ENCODE results near the gene GNAT2. TPM values are rescaled to one million over a fixed set of nuclear protein-coding genes. Genes with fewer than 3 reads are reported as not detected.

The GNAT2 gene
- total and polyA plus RNA-seq, 2 donors (not counting 3 experiments of a cell fraction or from before 2014, with no cell fraction given): not detected

MicroRNAs within 50 kb of the gene (microRNA counts, 767-probe panel; counts per million panel counts)
- 723 counts per million, percentile 96 among the panel's probes with 10 or more counts for microRNA hsa-miR-197-3p

Small RNA genes lying within 50 kb of the gene (small RNA-seq; reads per million reads assigned to genes)
- not detected for gene RNU6V (ENCODE audit: insufficient read depth, insufficient read length, low read depth, low replicate concordance)

Other genes with a start within 250 kb of the GNAT2 start
- gene SORT1, start 221.7 kb downstream of the GNAT2 start, total RNA-seq: 16.8 and 17.8 TPM in 2 replicates
- 6.4 and 6.8 TPM in 2 replicates for gene SORT1, start 221.7 kb downstream of the GNAT2 start, polyA plus RNA-seq
- gene PSMA5, start 193.2 kb downstream of the GNAT2 start, total RNA-seq: 112 and 125 TPM in 2 replicates
- 87.9 and 98.1 TPM in 2 replicates for gene PSMA5, start 193.2 kb downstream of the GNAT2 start, polyA plus RNA-seq
- not detected in 2 replicates for gene SYPL2, start 153.1 kb downstream of the GNAT2 start, total RNA-seq
- gene SYPL2, start 153.1 kb downstream of the GNAT2 start, polyA plus RNA-seq: 0.02 TPM in 1 of 2 replicates, not detected in the other
- 3.8 and 4.4 TPM in 2 replicates for gene ATXN7L2, start 135.7 kb downstream of the GNAT2 start, total RNA-seq
- gene ATXN7L2, start 135.7 kb downstream of the GNAT2 start, polyA plus RNA-seq: 4.9 and 5.7 TPM in 2 replicates
- gene CYB561D1, start 125.5 kb downstream of the GNAT2 start, total RNA-seq: 6.9 and 7.3 TPM in 2 replicates
- 7.2 and 9.2 TPM in 2 replicates for gene CYB561D1, start 125.5 kb downstream of the GNAT2 start, polyA plus RNA-seq
- 0.78 and 0.88 TPM in 2 replicates for gene AMIGO1, start 109.9 kb downstream of the GNAT2 start, total RNA-seq
- 0.67 and 0.80 TPM in 2 replicates for gene AMIGO1, start 109.9 kb downstream of the GNAT2 start, polyA plus RNA-seq
- not detected in 2 replicates for gene GPR61, start 79.7 kb downstream of the GNAT2 start, total RNA-seq
- not detected in 2 replicates for gene GPR61, start 79.7 kb downstream of the GNAT2 start, polyA plus RNA-seq
- gene GNAI3, start 71.0 kb downstream of the GNAT2 start, total RNA-seq: 12.9 and 14.0 TPM in 2 replicates
- gene GNAI3, start 71.0 kb downstream of the GNAT2 start, polyA plus RNA-seq: 3.7 and 5.0 TPM in 2 replicates
- 69.4 and 82.7 TPM in 2 replicates for gene AMPD2, start 221 bp upstream of the GNAT2 start, total RNA-seq
- 66.5 and 69.4 TPM in 2 replicates for gene AMPD2, start 221 bp upstream of the GNAT2 start, polyA plus RNA-seq
- gene GSTM4, start 36.5 kb upstream of the GNAT2 start, total RNA-seq: 5.5 and 9.5 TPM in 2 replicates
- gene GSTM4, start 36.5 kb upstream of the GNAT2 start, polyA plus RNA-seq: 11.6 and 12.4 TPM in 2 replicates
- 12.0 and 21.5 TPM in 2 replicates for gene GSTM2, start 48.4 kb upstream of the GNAT2 start, total RNA-seq
- gene GSTM2, start 48.4 kb upstream of the GNAT2 start, polyA plus RNA-seq: 23.6 and 27.1 TPM in 2 replicates
- 35.5 TPM in 1 of 2 replicates, not detected in the other for gene GSTM1, start 68.2 kb upstream of the GNAT2 start, total RNA-seq
- 0.16 TPM in 1 of 2 replicates, not detected in the other for gene GSTM1, start 68.2 kb upstream of the GNAT2 start, polyA plus RNA-seq
- 0.51 and 1.6 TPM in 2 replicates for gene GSTM5, start 92.6 kb upstream of the GNAT2 start, total RNA-seq
- gene GSTM5, start 92.6 kb upstream of the GNAT2 start, polyA plus RNA-seq: 0.21 and 0.25 TPM in 2 replicates
- gene GSTM3, start 121.4 kb upstream of the GNAT2 start, total RNA-seq: 18.5 and 27.9 TPM in 2 replicates
- gene GSTM3, start 121.4 kb upstream of the GNAT2 start, polyA plus RNA-seq: 48.3 and 52.0 TPM in 2 replicates
- gene EPS8L3, start 144.3 kb upstream of the GNAT2 start, total RNA-seq: not detected in 2 replicates
- not detected in 2 replicates for gene EPS8L3, start 144.3 kb upstream of the GNAT2 start, polyA plus RNA-seq

Measured in endothelial cell of umbilical vein (primary cell).